Vagina (tissue), 2 donors: ENCODE data around the gene GMEB2. TPM values are rescaled to one million over a fixed set of nuclear protein-coding genes. Genes with fewer than 3 reads are reported as not detected.

Experiments
- DNase-seq, 2 donors: peaks; one replicate each; pipeline ENCODE4 v3.0.0-alpha.2; 2017; ENCODE audit errors: extremely low spot score in 2 of 2
- H3K27ac ChIP-seq: fragments of 200-600 bp; sonication (generic); one replicate; pipeline ENCODE4 v1.5.1; 2019
- H3K27me3 ChIP-seq: fragments of 200-600 bp; sonication (generic); one replicate; pipeline ENCODE4 v1.5.1; 2019
- H3K36me3 ChIP-seq, 2 donors: fragments of 200-600 bp; sonication (generic); one replicate each; pipeline ENCODE4 v1.5.1; 2017 to 2019
- H3K4me1 ChIP-seq: fragments of 200-600 bp; sonication (generic); one replicate; pipeline ENCODE4 v1.5.1; 2019
- H3K4me3 ChIP-seq, 2 donors: fragments of 200-600 bp; sonication (generic); 1 replicate in 1 of 2; 2 replicates in 1 of 2; pipeline ENCODE4 v1.5.1; 2016 to 2019
- H3K9me3 ChIP-seq: fragments of 200-600 bp; sonication (generic); one replicate; pipeline ENCODE4 v1.5.1; 2019
- CTCF ChIP-seq, 3 experiments: fragments of 450-650 bp in 2 of 3; fragments of 200-600 bp in 1 of 3; sonication (generic) in 1 of 3; IDR thresholded peaks; one replicate each; pipeline ENCODE4 v1.5.1; 2017 to 2019; ENCODE audit warnings: antibody characterized with exemption in 3 of 3, mild to moderate bottlenecking in 2 of 3, moderate library complexity in 2 of 3
- POLR2A ChIP-seq, 2 donors: fragments of 450-650 bp; IDR thresholded peaks; one replicate each; pipeline ENCODE4 v1.6.1; 2017; ENCODE audit warnings: antibody characterized with exemption in 2 of 2, mild to moderate bottlenecking in 2 of 2, moderate library complexity in 2 of 2
- POLR2AphosphoS5 ChIP-seq, 2 donors: sonication (generic); formaldehyde crosslinking; IDR thresholded peaks; one replicate each; pipeline ENCODE4 v1.9.0; 2017; ENCODE audit warnings: antibody characterized with exemption in 2 of 2, mild to moderate bottlenecking in 2 of 2, low read depth in 1 of 2; ENCODE audit not compliant: insufficient read depth in 1 of 2
- intact Hi-C: fragments of 100-400 bp; cut with DNase I; formaldehyde crosslinking; loops from one replicate; pipeline ENCODE4 v1.15.1; 2023
- total RNA-seq: library from RNA; depleted of rRNA; stranded (reverse); fragments of >200 nt; gene quantifications from one replicate; pipeline ENCODE4 v1.2.3, GENCODE V29; 2016

Gene GMEB2
- total RNA-seq, 1 donor from 2014 or later = 11.3 TPM

DNA sequence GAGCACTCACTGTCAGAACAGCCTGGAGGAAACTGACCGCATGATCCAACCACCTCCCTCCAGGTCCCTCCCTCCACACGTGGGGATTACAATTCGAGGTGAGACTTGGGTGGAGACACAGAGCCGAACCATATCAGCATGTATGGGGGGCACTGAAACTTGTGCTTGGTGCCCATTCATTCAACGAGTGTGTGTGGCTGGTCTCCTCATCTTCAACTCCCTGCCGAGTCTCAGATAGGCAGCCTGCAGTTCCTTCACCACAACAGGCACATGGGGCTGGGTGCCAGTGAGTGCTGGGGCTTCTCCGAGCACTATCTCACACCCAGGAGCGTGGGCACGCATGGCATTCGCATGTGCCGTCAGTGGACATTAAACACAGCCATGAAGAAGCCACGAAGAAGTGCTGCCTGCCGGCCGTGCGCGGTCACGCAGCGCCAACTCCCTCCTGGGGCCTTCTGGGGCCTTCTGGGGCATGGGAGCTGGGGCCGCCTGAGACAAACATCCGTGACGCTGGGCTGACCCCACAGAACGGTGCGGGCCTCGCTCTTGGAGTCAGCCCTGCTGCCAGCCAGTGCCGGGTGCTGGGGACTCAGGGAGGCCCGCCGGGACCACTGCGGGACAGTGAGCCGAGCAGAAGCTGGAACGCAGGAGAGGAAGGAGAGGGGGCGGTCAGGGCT lies 30.5 kb upstream of the GMEB2 start:
- no peaks in the 10 kb centered on the region for H3K27me3 ChIP-seq

DNA sequence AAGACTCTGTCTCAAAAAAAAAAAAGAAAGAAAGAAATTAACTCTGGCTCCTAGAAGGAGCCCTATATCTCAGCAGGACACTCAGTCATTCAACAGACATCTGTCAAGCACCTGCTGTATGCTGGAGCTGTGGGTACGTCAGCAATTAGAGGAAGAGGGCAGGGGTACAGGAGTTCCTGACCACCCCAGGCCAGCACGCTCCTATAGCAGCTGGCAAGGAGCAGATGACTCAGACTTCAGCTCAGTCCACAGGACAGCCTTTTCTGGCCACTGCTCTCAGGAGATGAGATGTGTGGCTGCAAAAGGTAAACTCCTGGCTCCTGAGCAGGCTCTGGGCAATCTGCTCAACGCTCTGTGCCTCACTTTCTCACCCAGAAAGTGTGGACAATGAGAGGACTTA lies 29.6 kb upstream of the GMEB2 start:
- no peak for DNase-seq
- Histone ChIP-seq H3K9me3 (no peaks in the 10 kb centered on the region), H3K4me1 (peaks cover 43% of the 10 kb centered on the region), H3K4me3 (no peak overlapping the region), H3K27ac (no peak overlapping the region), H3K36me3 (peaks cover 0 to 6% of the 10 kb centered on the region in 2 donors), H3K27me3 (no peaks in the 10 kb centered on the region)
- no peak for TF ChIP-seq POLR2A (IDR thresholded peaks at IDR 0.05)
- no peak for TF ChIP-seq CTCF (IDR thresholded peaks at IDR 0.05)
- no peak for TF ChIP-seq POLR2AphosphoS5 (IDR thresholded peaks at IDR 0.05; ENCODE audit: insufficient read depth in 1 of 2, low read depth in 1 of 2)
- intact Hi-C loops = no loop called here

More for the DNA sequence above, 30.5 kb upstream of the GMEB2 start:
- Histone ChIP-seq H3K4me1 (peaks cover 33% of the 10 kb centered on the region), H3K4me3 (peak overlapping the region; percentile 81 to 84), H3K9me3 (no peaks in the 10 kb centered on the region), H3K27ac (peak overlapping the region; percentile 85), H3K36me3 (peaks cover 0 to 13% of the 10 kb centered on the region in 2 donors)
- TF ChIP-seq POLR2AphosphoS5 (IDR thresholded peaks at IDR 0.05; ENCODE audit: insufficient read depth in 1 of 2, low read depth in 1 of 2) (no peak), POLR2A (IDR thresholded peaks at IDR 0.05) (no peak), CTCF (IDR thresholded peaks at IDR 0.05) (no peak)
- intact Hi-C loops = no loop called here
- no peak for DNase-seq

DNA sequence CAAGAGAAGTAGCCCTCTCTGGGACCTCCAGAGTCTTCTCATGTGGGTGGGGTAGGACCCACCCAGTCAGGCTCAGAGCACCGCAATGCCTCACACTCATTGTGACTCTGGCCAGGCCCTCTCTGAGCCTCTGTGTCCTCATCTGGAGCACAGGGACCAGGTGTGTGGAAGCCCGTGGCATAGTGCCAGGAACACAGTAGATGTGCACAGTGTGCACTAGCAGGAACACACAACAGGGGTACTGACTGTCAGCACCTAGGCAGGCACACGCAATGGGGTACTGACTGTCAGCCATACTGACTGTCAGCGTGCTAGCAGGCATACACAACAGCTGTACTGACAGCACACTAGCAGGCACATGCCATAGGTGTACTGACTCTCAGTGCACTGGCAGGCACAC lies 28.3 kb upstream of the GMEB2 start:
- Histone ChIP-seq H3K4me1 (peaks cover 47% of the 10 kb centered on the region), H3K27ac (no peak overlapping the region), H3K27me3 (no peaks in the 10 kb centered on the region), H3K4me3 (no peak overlapping the region), H3K36me3 (no peaks in the 10 kb centered on the region), H3K9me3 (no peaks in the 10 kb centered on the region)
- TF ChIP-seq CTCF (IDR thresholded peaks at IDR 0.05) = no peak
- no peak for TF ChIP-seq POLR2AphosphoS5 (IDR thresholded peaks at IDR 0.05; ENCODE audit: insufficient read depth in 1 of 2, low read depth in 1 of 2)
- no peak for TF ChIP-seq POLR2A (IDR thresholded peaks at IDR 0.05)
- no peak for DNase-seq
- intact Hi-C loops = no loop called here

GRCh38 chr20:63653974-63654668 lies 27.2 kb upstream of the GMEB2 start:
- H3K36me3 ChIP-seq = no peaks in the 10 kb centered on the region
- peak overlapping the region; percentile 74 for H3K27ac ChIP-seq
- DNase-seq = no peak
- no peaks in the 10 kb centered on the region for H3K9me3 ChIP-seq
- no peaks in the 10 kb centered on the region for H3K27me3 ChIP-seq
- TF ChIP-seq POLR2AphosphoS5 (IDR thresholded peaks at IDR 0.05; ENCODE audit: insufficient read depth in 1 of 2, low read depth in 1 of 2) = no peak
- TF ChIP-seq CTCF (IDR thresholded peaks at IDR 0.05) = no peak
- TF ChIP-seq POLR2A (IDR thresholded peaks at IDR 0.05) = no peak
- intact Hi-C loops = no loop called here
- peak overlapping the region; percentile 52 to 81 for H3K4me3 ChIP-seq
- peaks cover 42% of the 10 kb centered on the region for H3K4me1 ChIP-seq
